ENCODE data around the gene DRAXIN. TPM values are rescaled to one million over a fixed set of nuclear protein-coding genes. Genes with fewer than 3 reads are reported as not detected.
"Not testable (repeated sequence)": the region's sequence is repeated elsewhere in the genome, so short reads cannot be mapped to it uniquely, and the experiment has no call there.

DRAXIN gene, protein sequence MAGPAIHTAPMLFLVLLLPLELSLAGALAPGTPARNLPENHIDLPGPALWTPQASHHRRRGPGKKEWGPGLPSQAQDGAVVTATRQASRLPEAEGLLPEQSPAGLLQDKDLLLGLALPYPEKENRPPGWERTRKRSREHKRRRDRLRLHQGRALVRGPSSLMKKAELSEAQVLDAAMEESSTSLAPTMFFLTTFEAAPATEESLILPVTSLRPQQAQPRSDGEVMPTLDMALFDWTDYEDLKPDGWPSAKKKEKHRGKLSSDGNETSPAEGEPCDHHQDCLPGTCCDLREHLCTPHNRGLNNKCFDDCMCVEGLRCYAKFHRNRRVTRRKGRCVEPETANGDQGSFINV
- not detected in 2 replicates for total RNA-seq

DNA sequence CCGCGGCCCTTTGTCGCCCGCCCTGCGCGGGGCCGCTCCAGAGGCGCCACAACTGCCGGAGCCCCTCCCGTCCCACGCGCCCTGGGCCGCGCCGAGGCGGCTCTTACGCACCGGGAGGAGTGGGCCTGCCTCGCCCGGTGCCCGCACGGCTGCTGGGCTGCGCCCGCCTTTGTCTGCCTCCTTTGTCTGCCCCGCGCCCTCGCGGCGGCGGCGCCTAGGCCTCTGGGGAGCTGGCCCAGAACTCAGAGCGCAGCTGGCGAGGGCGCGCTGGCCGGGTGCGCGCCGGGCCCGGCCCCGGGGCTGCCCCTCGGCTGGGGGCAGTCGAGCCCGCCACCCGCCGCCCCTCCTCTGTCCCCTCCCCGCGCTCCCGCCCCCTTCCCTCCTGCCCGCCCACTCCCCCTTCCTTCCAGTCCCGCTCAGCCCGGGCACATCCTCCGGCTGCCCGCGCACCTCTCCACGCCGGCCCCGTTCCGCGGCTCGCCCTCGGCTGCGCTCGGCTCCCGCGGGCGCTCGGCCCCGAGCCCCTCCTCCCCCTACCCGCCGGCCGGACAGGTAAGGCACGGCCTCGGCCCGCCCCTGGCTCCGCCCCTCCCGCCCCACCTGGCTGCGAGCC lies at the start of gene DRAXIN:
Gene DRAXIN (plus strand): TSS at position 409 of the 613 bp plus-strand sequence. CDS start 14,549 bp downstream, outside the sequence.
- H3K4me1 Mint-ChIP-seq = peaks cover 14% of the 10 kb centered on the region
- H3K27ac Mint-ChIP-seq = no peak within 1 kb of the TSS
- peak within 1 kb of the TSS; percentile 80 for H3K4me3 Mint-ChIP-seq
- H3K9me3 Mint-ChIP-seq = no peaks in the 10 kb centered on the region
- peak; percentile 68 for DNase-seq
- H3K27me3 Mint-ChIP-seq = peaks cover 56% of the 10 kb centered on the region
- intact Hi-C loops (cut with micrococcal nuclease) = no loop called here
- peaks cover 1% of the 10 kb centered on the region for H3K36me3 Mint-ChIP-seq (ENCODE audit: low read depth)

DNA sequence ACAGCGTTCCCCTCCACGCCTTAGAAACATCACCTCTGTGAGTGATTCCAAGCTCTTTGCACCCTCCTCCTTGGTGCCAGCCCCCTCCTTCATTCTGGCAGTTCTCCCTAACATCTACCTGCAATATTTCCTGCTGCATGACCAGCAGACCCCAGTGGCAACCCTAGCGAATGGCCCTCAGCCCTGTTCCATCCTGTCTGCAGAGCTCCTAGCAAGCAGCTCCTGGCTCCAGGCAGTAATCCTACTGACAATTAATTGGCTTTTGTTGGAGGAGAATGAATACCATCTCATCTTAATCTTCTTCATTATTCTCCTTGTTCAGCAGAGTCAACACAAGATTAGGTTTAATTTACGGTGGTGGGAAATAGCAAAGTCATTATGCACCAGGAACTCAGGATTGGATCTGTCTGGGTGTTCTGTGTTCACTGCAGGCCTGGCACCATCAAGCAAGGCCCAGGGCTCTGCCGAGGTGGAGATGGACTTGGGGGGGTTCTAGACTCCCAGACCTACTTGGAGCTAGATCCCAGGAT lies 49.7 kb upstream of the DRAXIN start:
- H3K27me3 Mint-ChIP-seq = peaks cover 17% of the 10 kb centered on the region
- no peak for DNase-seq
- intact Hi-C loops (cut with micrococcal nuclease) = loop anchor here (1.0 to 5.0 kb wide), 3 partner anchors 164 to 401 kb away; no protein-coding TSS in a partner anchor
- no peaks in the 10 kb centered on the region for H3K9me3 Mint-ChIP-seq
- H3K4me1 Mint-ChIP-seq = peaks cover 2% of the 10 kb centered on the region
- H3K27ac Mint-ChIP-seq = no peak overlapping the region
- no peaks in the 10 kb centered on the region for H3K36me3 Mint-ChIP-seq (ENCODE audit: low read depth)
- H3K4me3 Mint-ChIP-seq = no peak overlapping the region

DNA sequence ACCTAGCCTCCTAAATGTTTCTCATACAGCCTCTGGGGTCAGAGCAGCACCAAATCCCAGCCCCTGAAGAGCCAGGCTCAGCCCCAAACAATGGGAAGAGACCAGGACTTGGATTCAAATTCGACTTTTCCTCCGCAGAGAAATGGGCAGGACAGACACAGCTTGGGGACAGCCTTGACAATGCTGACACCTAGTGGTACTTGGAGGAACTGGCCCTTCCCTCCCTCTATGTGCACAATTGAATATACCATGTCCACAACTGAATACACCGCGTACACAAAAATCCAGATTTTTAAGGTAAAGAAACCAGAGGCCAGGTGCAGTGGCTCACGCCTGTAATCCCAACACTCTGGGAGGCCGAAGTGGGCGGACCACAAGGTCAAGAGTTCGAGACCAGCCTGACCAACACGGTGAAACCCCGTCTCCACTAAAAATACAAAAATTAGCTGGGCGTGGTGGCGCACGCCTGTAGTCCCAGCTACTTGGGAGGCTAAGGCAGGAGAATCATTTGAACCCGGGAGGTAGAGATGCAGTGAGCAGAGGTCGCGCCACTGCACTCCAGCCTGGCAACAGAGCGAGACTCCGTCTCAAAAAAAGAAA lies 49.0 kb upstream of the DRAXIN start:
- H3K36me3 Mint-ChIP-seq (ENCODE audit: low read depth); H3K4me1 Mint-ChIP-seq: not testable (repeated sequence)
- peaks cover 17% of the 10 kb centered on the region for H3K27me3 Mint-ChIP-seq

DNA sequence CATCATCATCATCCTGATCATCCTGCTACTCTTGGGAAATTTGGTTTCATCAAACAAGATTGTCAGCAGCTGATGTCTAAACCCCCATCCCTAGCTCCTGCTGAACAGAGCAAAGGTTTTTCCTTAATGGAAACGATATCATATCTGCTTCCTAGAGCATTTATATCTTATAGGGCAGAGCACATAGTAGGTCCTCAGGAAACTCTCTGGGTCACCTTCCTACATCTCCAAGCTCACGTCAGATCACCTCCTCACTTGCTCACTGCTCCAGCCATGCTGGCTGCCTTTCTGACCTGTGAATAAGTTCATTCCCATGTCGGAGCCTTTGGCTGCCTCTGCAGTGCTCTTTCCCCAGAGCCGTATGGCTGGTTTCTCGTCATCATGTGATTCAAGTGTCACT lies 47.7 kb upstream of the DRAXIN start:
- Mint-ChIP-seq H3K9me3 (no peaks in the 10 kb centered on the region), H3K36me3 (ENCODE audit: low read depth) (no peaks in the 10 kb centered on the region), H3K4me1 (peaks cover 3% of the 10 kb centered on the region), H3K4me3 (no peak overlapping the region), H3K27me3 (peaks cover 17% of the 10 kb centered on the region), H3K27ac (no peak overlapping the region)
- DNase-seq = no peak
- intact Hi-C loops (cut with micrococcal nuclease) = loop anchor here (5.0 kb wide), 1 partner anchor 321 kb away; no protein-coding TSS in a partner anchor

More for the DNA sequence above, 49.0 kb upstream of the DRAXIN start:
- not testable (repeated sequence) for H3K9me3 Mint-ChIP-seq, H3K4me3 Mint-ChIP-seq, H3K27ac Mint-ChIP-seq
- peak; percentile 91 for DNase-seq
- intact Hi-C loops (cut with micrococcal nuclease) = loop anchor here (1.0 to 5.0 kb wide), 3 partner anchors 164 to 401 kb away; no protein-coding TSS in a partner anchor

DNA sequence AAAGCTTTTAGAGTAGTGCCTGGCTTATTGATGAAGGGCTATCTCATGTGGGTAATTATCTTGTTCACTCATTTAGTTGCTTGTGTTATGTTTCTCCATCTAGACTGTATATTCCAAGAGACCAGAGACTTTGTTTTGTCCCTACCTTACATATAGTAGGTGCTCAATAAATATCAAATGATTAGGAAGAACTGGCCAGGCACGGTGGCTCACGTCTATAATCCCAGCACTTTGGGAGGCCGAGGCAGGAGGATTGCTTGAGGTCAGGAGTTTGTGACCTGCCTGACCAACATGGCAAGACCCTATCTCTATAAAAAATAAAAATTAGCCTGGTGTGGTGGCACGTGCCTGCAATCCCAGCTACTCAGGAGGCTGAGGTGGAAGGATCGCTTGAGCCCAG lies 46.2 kb upstream of the DRAXIN start:
- intact Hi-C loops (cut with micrococcal nuclease) = loop anchor here (1.0 kb wide), 2 partner anchors 309 to 608 kb away; no protein-coding TSS in a partner anchor
- Mint-ChIP-seq H3K27ac (no peak overlapping the region), H3K27me3 (peaks cover 17% of the 10 kb centered on the region), H3K9me3 (no peaks in the 10 kb centered on the region), H3K4me3 (no peak overlapping the region), H3K4me1 (peaks cover 7% of the 10 kb centered on the region), H3K36me3 (ENCODE audit: low read depth) (no peaks in the 10 kb centered on the region)
- no peak for DNase-seq

DNA sequence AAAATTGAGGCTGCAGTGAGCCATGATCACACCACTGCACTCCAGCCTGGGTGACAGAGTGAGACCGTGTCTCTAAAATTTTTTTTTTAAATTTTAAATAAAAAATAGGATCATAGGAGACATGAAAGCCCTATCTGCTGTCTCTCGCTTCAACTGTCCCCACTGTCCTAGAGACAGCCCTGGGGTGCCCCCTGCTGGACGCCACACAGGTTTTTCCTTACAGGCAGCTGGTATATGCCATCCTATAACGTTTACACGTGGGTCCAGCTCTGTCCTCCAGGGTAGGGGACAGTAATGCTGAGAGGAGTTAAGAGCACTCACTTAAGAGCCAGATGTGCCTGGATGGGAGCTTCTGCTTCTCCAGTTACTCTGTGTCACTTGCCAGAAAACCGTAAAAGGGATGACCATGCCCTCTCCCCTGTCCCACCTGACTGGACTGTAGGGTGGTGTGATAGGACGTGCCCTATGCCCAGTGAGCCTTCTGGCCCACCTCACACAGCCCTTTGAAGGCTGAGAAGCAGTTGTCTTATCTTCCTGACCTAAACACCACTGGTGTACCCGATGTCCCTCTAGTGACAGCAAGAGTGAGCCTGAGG lies 45.7 kb upstream of the DRAXIN start:
- intact Hi-C loops (cut with micrococcal nuclease) = loop anchor here (1.0 kb wide), 2 partner anchors 309 to 608 kb away; no protein-coding TSS in a partner anchor
- H3K27me3 Mint-ChIP-seq = peaks cover 16% of the 10 kb centered on the region
- peaks cover 8% of the 10 kb centered on the region for H3K4me1 Mint-ChIP-seq
- no peak overlapping the region for H3K27ac Mint-ChIP-seq
- H3K4me3 Mint-ChIP-seq = no peak overlapping the region
- H3K36me3 Mint-ChIP-seq (ENCODE audit: low read depth) = no peaks in the 10 kb centered on the region
- H3K9me3 Mint-ChIP-seq = no peaks in the 10 kb centered on the region
- peak; percentile 94 for DNase-seq

DNA sequence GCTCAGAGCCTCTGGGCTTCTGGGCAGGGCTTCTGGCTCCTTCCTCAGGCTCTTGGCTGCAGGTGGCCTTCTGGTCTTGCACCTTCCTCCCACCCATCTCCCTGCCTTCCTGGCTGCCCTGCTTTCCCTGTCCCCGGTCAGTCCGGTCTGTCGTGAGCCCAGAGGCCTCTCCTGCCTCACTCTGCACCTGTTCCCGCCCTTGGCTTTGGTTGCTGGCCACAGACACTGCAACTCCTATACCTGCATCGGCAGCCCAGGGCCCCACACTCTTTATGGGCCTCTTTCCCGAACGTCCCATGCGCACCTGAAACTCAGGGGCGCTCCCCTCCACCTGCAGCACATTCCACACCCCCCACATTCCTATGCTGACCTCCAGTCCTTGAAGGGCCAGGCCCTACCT lies 45.2 kb upstream of the DRAXIN start:
- intact Hi-C loops (cut with micrococcal nuclease) = no loop called here
- DNase-seq = no peak
- Mint-ChIP-seq H3K9me3 (no peaks in the 10 kb centered on the region), H3K36me3 (ENCODE audit: low read depth) (no peaks in the 10 kb centered on the region), H3K27ac (no peak overlapping the region), H3K27me3 (peaks cover 20% of the 10 kb centered on the region), H3K4me1 (peaks cover 12% of the 10 kb centered on the region), H3K4me3 (no peak overlapping the region)

DNA sequence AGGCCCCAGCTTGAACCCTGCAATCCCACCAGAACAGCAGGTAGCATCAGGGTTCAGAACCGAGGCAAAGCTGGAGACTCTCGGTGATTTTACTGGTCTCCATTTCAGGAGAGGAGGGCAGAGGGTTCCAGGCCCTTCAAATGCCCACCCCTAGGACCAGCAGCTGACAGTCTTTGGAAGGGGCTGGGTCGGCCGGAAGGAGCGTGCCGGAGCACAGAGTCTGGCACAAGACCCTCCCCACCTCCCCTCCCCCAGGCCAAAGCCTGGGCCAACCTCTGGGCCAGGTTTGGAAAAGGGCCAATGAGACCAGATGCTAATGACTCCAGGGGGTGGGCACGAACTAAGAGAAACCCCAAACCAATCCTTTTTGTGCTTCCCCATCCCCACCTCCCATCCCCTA lies 44.2 kb upstream of the DRAXIN start:
- Mint-ChIP-seq H3K4me3 (no peak overlapping the region), H3K27me3 (peaks cover 22% of the 10 kb centered on the region), H3K36me3 (ENCODE audit: low read depth) (no peaks in the 10 kb centered on the region), H3K27ac (no peak overlapping the region), H3K4me1 (peaks cover 11% of the 10 kb centered on the region), H3K9me3 (no peaks in the 10 kb centered on the region)
- no peak for DNase-seq
- intact Hi-C loops (cut with micrococcal nuclease) = no loop called here

DNA sequence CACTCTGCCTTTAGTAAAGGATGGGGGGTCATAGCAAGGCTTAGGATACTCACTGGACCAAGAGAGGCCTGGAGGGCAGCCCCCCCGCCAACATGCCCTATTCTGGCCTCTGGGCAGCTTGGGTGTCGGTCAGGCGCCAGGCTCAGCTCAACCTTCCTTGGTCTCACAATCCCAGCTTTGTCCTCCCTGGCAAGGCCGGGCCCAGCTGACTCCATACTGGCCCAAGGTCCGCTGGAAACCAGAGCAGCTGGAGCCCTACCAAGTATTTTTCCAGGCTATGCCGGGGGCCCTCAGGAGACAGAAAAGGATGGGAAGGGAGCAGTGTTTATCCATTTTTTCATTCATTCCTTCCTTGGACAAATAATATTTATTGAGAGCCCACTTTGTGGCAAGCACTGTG lies 43.5 kb upstream of the DRAXIN start:
- Mint-ChIP-seq H3K36me3 (ENCODE audit: low read depth) (no peaks in the 10 kb centered on the region), H3K27ac (no peak overlapping the region), H3K4me3 (no peak overlapping the region), H3K4me1 (peaks cover 10% of the 10 kb centered on the region), H3K9me3 (no peaks in the 10 kb centered on the region), H3K27me3 (peaks cover 21% of the 10 kb centered on the region)
- DNase-seq = no peak
- intact Hi-C loops (cut with micrococcal nuclease) = no loop called here

DNA sequence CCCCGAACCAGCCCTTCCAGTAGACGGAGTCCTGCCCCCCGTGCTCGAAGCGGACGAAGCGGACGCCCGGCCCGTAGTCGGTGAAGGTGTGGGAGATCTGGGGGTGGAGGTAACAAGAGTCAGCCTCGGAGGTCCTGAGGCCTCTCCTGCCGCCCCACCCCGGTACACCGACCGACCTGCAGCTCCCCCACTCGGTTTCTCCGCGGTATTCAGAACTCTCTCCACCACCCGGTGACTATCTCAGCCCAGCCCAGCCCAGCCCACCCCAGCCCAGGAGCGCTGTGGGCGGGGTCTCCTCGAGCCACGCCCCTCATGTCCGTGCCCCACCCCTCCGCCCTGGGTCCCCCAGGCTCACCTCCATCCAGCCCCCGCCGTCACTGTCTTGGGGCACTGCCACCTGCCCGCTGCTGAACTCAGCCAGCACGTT lies 42.8 kb upstream of the DRAXIN start:
- peak; percentile 86 for DNase-seq
- Mint-ChIP-seq H3K4me3 (peak overlapping the region; percentile 58), H3K4me1 (peaks cover 10% of the 10 kb centered on the region), H3K36me3 (ENCODE audit: low read depth) (no peaks in the 10 kb centered on the region), H3K27me3 (peaks cover 21% of the 10 kb centered on the region), H3K27ac (no peak overlapping the region), H3K9me3 (no peaks in the 10 kb centered on the region)
- intact Hi-C loops (cut with micrococcal nuclease) = no loop called here

DNA sequence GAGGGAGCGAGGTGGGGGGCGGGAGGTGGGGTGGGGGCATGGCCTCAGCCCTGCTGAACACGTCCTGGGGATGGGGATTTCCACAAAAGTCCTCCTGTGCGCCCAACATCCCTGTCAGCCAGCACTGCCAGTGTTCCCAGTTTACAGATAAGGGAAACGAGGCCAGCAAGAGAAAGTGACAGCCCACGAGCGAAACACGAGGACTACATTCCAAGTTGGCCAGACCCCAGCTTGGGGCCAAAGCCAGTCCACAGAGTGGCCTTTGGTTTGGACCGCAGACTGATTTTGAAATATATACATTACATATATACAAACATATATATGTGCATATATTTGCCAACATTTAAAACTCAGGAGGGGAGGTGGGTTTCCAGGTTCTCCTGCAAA lies 42.3 kb upstream of the DRAXIN start:
- intact Hi-C loops (cut with micrococcal nuclease) = no loop called here
- Mint-ChIP-seq H3K9me3 (no peaks in the 10 kb centered on the region), H3K36me3 (ENCODE audit: low read depth) (no peaks in the 10 kb centered on the region), H3K27ac (no peak overlapping the region), H3K27me3 (peaks cover 21% of the 10 kb centered on the region), H3K4me3 (no peak overlapping the region), H3K4me1 (peaks cover 10% of the 10 kb centered on the region)
- no peak for DNase-seq

DNA sequence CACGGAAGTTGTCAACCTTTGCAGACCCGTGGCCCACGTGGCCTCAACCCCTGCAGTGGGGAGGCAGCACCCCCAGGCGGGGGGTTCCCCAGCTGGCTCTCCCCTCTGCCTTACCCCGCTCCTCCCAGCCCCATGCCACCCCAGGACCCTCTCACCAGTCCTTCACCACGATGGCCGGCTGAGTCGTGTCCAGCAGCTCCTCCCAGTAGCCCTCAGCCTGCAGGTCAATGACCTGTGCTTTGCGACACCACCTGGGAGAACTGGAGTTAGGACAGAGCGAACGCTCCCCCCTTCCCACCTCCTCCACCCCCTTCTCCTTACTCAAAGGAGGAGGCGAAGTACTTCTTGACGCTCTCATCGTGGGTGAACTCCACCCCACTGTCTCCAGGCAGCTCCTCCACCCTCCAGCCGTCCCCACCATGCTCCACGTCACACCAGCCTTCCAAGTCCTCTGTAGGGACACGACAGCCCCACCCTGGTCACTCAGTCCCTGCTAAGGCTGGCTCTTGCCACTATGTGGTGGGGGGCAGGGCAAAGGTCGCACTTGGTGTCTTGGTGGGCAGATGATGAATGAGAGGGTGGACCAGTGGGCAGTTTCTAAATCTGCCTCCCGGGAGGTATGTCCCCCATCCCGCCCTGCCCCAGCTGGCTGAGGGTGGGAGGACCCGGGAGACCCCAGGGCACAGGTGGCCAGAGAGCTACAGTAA lies 41.7 kb upstream of the DRAXIN start:
- Mint-ChIP-seq H3K4me3 (peak overlapping the region; percentile 35), H3K27me3 (peaks cover 21% of the 10 kb centered on the region), H3K9me3 (no peaks in the 10 kb centered on the region), H3K4me1 (peaks cover 10% of the 10 kb centered on the region), H3K36me3 (ENCODE audit: low read depth) (no peaks in the 10 kb centered on the region), H3K27ac (no peak overlapping the region)
- no peak for DNase-seq
- intact Hi-C loops (cut with micrococcal nuclease) = loop anchor here (1.0 to 2.0 kb wide), 2 partner anchors 61 to 70 kb away; no protein-coding TSS in a partner anchor

Data from activated CD4-positive, alpha-beta T cell treated with anti-CD3 and anti-CD28 coated beads, Interleukin-2, amount 10 ng/mL, durations not matched to agents 24 days and 14 days (primary cell).